ENCODE data around the gene MYO1C.

DNA sequence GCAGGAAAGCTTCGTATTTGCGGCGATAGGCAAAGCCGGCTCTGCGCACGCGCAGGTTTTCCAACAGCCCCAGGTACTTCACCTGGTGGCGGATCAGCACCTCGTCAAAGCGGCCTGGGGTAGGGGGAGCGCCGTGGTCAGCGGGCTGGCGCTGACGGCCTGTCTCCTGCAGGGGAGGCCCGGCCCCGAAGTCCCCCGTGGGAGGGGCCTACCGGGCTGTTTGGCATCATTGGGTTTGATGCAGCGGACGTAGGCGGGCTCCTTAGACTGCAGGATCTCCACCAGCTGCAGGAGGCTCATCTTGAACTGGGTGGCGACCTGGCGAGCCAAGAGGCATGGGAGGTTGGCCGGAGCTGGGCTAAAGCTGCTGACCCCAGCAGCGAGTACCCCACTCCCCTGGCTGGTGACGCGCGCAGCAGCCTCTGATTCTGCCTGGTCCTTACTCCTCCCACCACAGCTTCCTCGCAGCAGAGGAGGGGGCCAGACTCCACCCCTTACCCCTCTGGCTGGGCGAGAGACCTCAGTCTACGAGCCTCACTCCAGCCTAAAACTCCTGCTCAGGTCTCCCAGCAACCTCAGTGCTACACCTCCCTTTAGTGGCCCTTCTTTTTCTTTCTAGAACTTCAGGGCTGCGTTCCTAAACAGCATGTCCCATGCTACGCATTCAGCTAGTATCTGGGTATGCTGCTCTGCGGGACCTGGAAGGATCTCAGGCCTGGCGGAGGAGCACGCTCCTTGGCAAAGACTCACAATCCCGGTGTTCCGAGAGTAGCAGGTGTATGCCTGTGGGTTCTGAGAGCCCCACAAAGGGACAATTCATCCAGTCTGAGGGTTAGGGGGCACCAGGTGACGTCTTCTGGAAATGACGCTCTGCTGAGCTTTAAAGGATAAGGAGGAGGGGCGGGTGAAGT, 20.3 kb downstream of the MYO1C start:
- TF ChIP-seq CTCF (IDR thresholded peaks at IDR 0.05; ENCODE audit: low read length) (no peak), EZH2 (IDR thresholded peaks at IDR 0.05; ENCODE audit: borderline replicate concordance, low read length) (no peak)
